ENCODE measurements around the gene COL1A2. TPM values are rescaled to one million over a fixed set of nuclear protein-coding genes. Genes with fewer than 3 reads are reported as not detected.

COL1A2 gene
- polyA plus RNA-seq, 10 donors: 4,065 to 6,689 (median 5,254) TPM

- peak in 1 of 3 donors; percentile 72 for DNase-seq
Observed at GRCh38 chr7:94431176-94431575, 36.5 kb downstream of the COL1A2 start.

GRCh38 chr7:94431619-94432280 lies 37.1 kb downstream of the COL1A2 start:
- peak in 2 of 3 donors; percentile 66 to 73 for DNase-seq

GRCh38 chr7:94432281-94432670 lies 37.6 kb downstream of the COL1A2 start:
- no peak for DNase-seq

- DNase-seq: peak in 1 of 3 donors; percentile 61
Observed at GRCh38 chr7:94432817-94433216, 38.1 kb downstream of the COL1A2 start.

GRCh38 chr7:94433224-94433623 lies 38.5 kb downstream of the COL1A2 start:
- peak in 1 of 3 donors; percentile 65 for DNase-seq

- peak in 1 of 3 donors; percentile 63 for DNase-seq
Observed at GRCh38 chr7:94434042-94434441, 39.3 kb downstream of the COL1A2 start.

GRCh38 chr7:94436018-94436604 lies 41.4 kb downstream of the COL1A2 start:
- peak in 2 of 3 donors; percentile 85 to 89 for DNase-seq

GRCh38 chr7:94436700-94437099 lies 42.0 kb downstream of the COL1A2 start:
- peak in 1 of 3 donors; percentile 16 for DNase-seq

- no peak for DNase-seq
Observed at GRCh38 chr7:94439893-94440381, 45.2 kb downstream of the COL1A2 start.

GRCh38 chr7:94440451-94441039 lies 45.9 kb downstream of the COL1A2 start:
- DNase-seq: peak in 1 of 3 donors; percentile 46

- no peak for DNase-seq
Observed at GRCh38 chr7:94441138-94441537, 46.4 kb downstream of the COL1A2 start.

GRCh38 chr7:94442639-94443038 lies 47.9 kb downstream of the COL1A2 start:
- peak in 1 of 3 donors; percentile 14 for DNase-seq

GRCh38 chr7:94444813-94445212 lies 50.1 kb downstream of the COL1A2 start:
- peak in 1 of 3 donors; percentile 8 for DNase-seq

- DNase-seq: no peak
Observed at GRCh38 chr7:94445696-94446194, 51.0 kb downstream of the COL1A2 start.

GRCh38 chr7:94446308-94446707 lies 51.6 kb downstream of the COL1A2 start:
- DNase-seq: no peak

- peak in 1 of 3 donors; percentile 69 for DNase-seq
Observed at GRCh38 chr7:94449151-94449725, 54.5 kb downstream of the COL1A2 start.

GRCh38 chr7:94450044-94450697 lies 55.5 kb downstream of the COL1A2 start:
- DNase-seq: peak in 1 of 3 donors; percentile 10

- peak in 1 of 3 donors; percentile 54 for DNase-seq
Observed at GRCh38 chr7:94451187-94451586, 56.5 kb downstream of the COL1A2 start.

- peak in 1 of 3 donors; percentile 84 for DNase-seq
Observed at GRCh38 chr7:94452239-94452638, 57.5 kb downstream of the COL1A2 start.

GRCh38 chr7:94453898-94454297 lies 59.2 kb downstream of the COL1A2 start:
- DNase-seq: peak in 1 of 3 donors; percentile 12

- no peak for DNase-seq
Observed at GRCh38 chr7:94458041-94458440, 63.3 kb downstream of the COL1A2 start.

GRCh38 chr7:94466516-94466915 lies 71.8 kb downstream of the COL1A2 start:
- peak in 1 of 3 donors; percentile 6 for DNase-seq
